Hematopoietic multipotent progenitor cell treated with erythropoietin and hydrocortisone succinate and interleukin-3 and kit ligand, for 4 days (in vitro differentiated cells): ENCODE measurements around the gene WDR64.
A peak's percentile ranks its signal among the peaks of the same experiment; 100 is the strongest.
"Not testable (repeated sequence)": the region's sequence is repeated elsewhere in the genome, so short reads cannot be mapped to it uniquely, and the experiment has no call there.

Experiments
- DNase-seq: peaks from one replicate; pipeline ENCODE4 v3.0.0-alpha.2; 2015

WDR64 gene

GRCh38 chr1:241744591-241744990, 92.5 kb downstream of the WDR64 start:
- no peak for DNase-seq

- DNase-seq, result no peak
These were observed 95.9 kb downstream of the WDR64 start for GRCh38 chr1:241747992-241748391.

- DNase-seq, result no peak
These were observed 97.2 kb downstream of the WDR64 start for GRCh38 chr1:241749041-241749944.

- DNase-seq, result no peak
These were observed 98.0 kb downstream of the WDR64 start for GRCh38 chr1:241749945-241750695.

GRCh38 chr1:241751524-241751923, 99.4 kb downstream of the WDR64 start:
- DNase-seq, result no peak

- DNase-seq, result no peak
These were observed 110.7 kb downstream of the WDR64 start for GRCh38 chr1:241762713-241763339.

GRCh38 chr1:241765390-241765789, 113.3 kb downstream of the WDR64 start:
- DNase-seq, result no peak

- no peak for DNase-seq
These were observed 115.7 kb downstream of the WDR64 start for GRCh38 chr1:241767737-241768136.

- peak; percentile 3 for DNase-seq
These were observed 118.0 kb downstream of the WDR64 start for GRCh38 chr1:241770115-241770514.

GRCh38 chr1:241771117-241771516, 119.0 kb downstream of the WDR64 start:
- DNase-seq, result no peak

- no peak for DNase-seq
These were observed 120.9 kb downstream of the WDR64 start for GRCh38 chr1:241772932-241773500.

- no peak for DNase-seq
These were observed 121.9 kb downstream of the WDR64 start for GRCh38 chr1:241773991-241774390.

GRCh38 chr1:241775021-241775420, 122.9 kb downstream of the WDR64 start:
- no peak for DNase-seq

GRCh38 chr1:241776911-241777310, 124.8 kb downstream of the WDR64 start:
- DNase-seq, result no peak

- DNase-seq, result no peak
These were observed 126.0 kb downstream of the WDR64 start for GRCh38 chr1:241778117-241778516.

- no peak for DNase-seq
These were observed 127.8 kb downstream of the WDR64 start for GRCh38 chr1:241779897-241780296.

GRCh38 chr1:241782396-241782795, 130.3 kb downstream of the WDR64 start:
- no peak for DNase-seq

GRCh38 chr1:241787691-241788090, 135.6 kb downstream of the WDR64 start:
- no peak for DNase-seq

GRCh38 chr1:241789061-241789460, 137.0 kb downstream of the WDR64 start:
- no peak for DNase-seq

GRCh38 chr1:241799416-241799815, 147.3 kb downstream of the WDR64 start:
- DNase-seq, result no peak

- DNase-seq, result no peak
These were observed 148.6 kb downstream of the WDR64 start for GRCh38 chr1:241800640-241801039.

GRCh38 chr1:241802863-241803262, 150.8 kb downstream of the WDR64 start:
- DNase-seq, result no peak

GRCh38 chr1:241804706-241805105, 152.6 kb downstream of the WDR64 start:
- not testable (repeated sequence) for DNase-seq
